ENCODE measurements around the gene NDUFS8.

Gene NDUFS8

DNA sequence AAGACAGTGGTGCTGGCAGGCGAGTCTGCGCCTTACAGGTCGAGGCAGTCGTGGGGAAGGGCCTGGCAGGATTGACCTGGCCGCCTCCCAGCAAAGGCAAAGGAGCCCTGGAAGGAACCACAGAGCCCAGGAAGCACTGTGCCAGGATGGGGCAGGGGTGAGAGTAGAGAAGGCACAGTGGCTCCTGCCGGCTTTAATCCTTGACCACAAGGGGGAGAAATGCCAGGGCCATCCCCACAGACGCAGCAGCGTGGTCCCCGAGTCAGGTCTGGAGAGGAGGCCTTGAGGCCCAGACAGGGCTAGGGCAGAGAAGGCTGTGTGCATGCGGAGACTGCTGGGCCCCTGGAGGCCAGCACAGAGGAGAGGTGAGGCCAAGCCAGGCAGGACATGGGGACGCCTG, 9.9 kb upstream of the NDUFS8 start:
- Histone ChIP-seq H3K9me2 (replicated peaks; ENCODE audit: control insufficient read depth, low read length) (no peaks in the 10 kb centered on the region), H3F3A (ENCODE audit: control insufficient read depth, insufficient read depth) (no peaks in the 10 kb centered on the region; the same call in 1 of the 2 replicates), H3K79me2 (ENCODE audit: control insufficient read depth, low read length) (no peaks in the 10 kb centered on the region), H3K4me2 (ENCODE audit: low read length) (no peak overlapping the region), H3K36me3 (ENCODE audit: control insufficient read depth, low read length) (no peaks in the 10 kb centered on the region), H3K27me3 (ENCODE audit: control insufficient read depth, low read length) (no peaks in the 10 kb centered on the region), H4K20me1 (ENCODE audit: control insufficient read depth, insufficient read depth, low read depth, low read length) (no peaks in the 10 kb centered on the region), H3K27ac (ENCODE audit: low read depth, low read length) (no peak overlapping the region), H3K4me1 (ENCODE audit: control insufficient read depth, low read length) (no peaks in the 10 kb centered on the region), H3K4me3 (ENCODE audit: low read length) (no peak overlapping the region), H3K9me3 (ENCODE audit: control insufficient read depth, insufficient read depth, low read length) (no peaks in the 10 kb centered on the region)
- no peak for TF ChIP-seq EZH2phosphoT487 (IDR thresholded peaks at IDR 0.05; ENCODE audit: borderline replicate concordance, low read length)
- TF ChIP-seq, protein P1, sequence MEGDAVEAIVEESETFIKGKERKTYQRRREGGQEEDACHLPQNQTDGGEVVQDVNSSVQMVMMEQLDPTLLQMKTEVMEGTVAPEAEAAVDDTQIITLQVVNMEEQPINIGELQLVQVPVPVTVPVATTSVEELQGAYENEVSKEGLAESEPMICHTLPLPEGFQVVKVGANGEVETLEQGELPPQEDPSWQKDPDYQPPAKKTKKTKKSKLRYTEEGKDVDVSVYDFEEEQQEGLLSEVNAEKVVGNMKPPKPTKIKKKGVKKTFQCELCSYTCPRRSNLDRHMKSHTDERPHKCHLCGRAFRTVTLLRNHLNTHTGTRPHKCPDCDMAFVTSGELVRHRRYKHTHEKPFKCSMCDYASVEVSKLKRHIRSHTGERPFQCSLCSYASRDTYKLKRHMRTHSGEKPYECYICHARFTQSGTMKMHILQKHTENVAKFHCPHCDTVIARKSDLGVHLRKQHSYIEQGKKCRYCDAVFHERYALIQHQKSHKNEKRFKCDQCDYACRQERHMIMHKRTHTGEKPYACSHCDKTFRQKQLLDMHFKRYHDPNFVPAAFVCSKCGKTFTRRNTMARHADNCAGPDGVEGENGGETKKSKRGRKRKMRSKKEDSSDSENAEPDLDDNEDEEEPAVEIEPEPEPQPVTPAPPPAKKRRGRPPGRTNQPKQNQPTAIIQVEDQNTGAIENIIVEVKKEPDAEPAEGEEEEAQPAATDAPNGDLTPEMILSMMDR (IDR thresholded peaks at IDR 0.05; ENCODE audit: low read depth, low read length, poor library complexity, severe bottlenecking): no peak

DNA sequence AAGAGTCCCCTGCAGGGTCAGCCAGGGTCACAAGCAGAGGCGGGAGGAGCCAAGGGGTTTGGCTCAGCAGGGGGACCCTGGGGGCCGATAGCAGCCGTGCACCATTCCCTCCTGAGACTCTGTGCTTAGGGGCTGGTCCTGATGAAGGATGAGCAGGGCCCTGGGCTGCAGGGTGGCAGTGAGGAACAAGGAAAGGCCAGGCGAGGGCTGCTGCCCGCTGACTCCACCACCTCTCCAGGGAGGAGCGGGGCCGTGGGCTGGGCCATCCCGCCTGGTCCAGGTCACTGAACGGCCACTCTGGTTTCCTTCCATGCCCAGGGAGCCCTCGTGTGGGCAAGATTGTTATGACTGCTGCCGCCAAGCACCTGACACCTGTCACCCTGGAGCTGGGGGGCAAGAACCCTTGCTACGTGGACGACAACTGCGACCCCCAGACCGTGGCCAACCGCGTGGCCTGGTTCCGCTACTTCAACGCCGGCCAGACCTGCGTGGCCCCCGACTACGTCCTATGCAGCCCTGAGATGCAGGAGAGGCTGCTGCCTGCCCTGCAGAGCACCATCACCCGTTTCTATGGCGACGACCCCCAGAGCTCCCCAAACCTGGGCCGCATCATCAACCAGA, 9.2 kb upstream of the NDUFS8 start:
- H3F3A ChIP-seq (ENCODE audit: control insufficient read depth, insufficient read depth): no peaks in the 10 kb centered on the region; the same call in 1 of the 2 replicates
- H3K4me3 ChIP-seq (ENCODE audit: low read length): no peak overlapping the region
- H3K9me3 ChIP-seq (ENCODE audit: control insufficient read depth, insufficient read depth, low read length): no peaks in the 10 kb centered on the region
- no peaks in the 10 kb centered on the region for H3K9me2 ChIP-seq (replicated peaks; ENCODE audit: control insufficient read depth, low read length)
- H3K36me3 ChIP-seq (ENCODE audit: control insufficient read depth, low read length): no peaks in the 10 kb centered on the region
- H3K79me2 ChIP-seq (ENCODE audit: control insufficient read depth, low read length): no peaks in the 10 kb centered on the region
- H3K4me1 ChIP-seq (ENCODE audit: control insufficient read depth, low read length): no peaks in the 10 kb centered on the region
- no peaks in the 10 kb centered on the region for H3K27me3 ChIP-seq (ENCODE audit: control insufficient read depth, low read length)
- TF ChIP-seq, protein P1 (IDR thresholded peaks at IDR 0.05; ENCODE audit: low read depth, low read length, poor library complexity, severe bottlenecking): peak; percentile 39
- no peak for TF ChIP-seq EZH2phosphoT487 (IDR thresholded peaks at IDR 0.05; ENCODE audit: borderline replicate concordance, low read length)
- no peaks in the 10 kb centered on the region for H4K20me1 ChIP-seq (ENCODE audit: control insufficient read depth, insufficient read depth, low read depth, low read length)
- no peak overlapping the region for H3K4me2 ChIP-seq (ENCODE audit: low read length)
- no peak overlapping the region for H3K27ac ChIP-seq (ENCODE audit: low read depth, low read length)

GRCh38 chr11:68022531-68022930, 8.0 kb upstream of the NDUFS8 start:
- Histone ChIP-seq H3F3A (ENCODE audit: control insufficient read depth, insufficient read depth) (no peaks in the 10 kb centered on the region; the same call in 1 of the 2 replicates), H3K9me2 (replicated peaks; ENCODE audit: control insufficient read depth, low read length) (no peaks in the 10 kb centered on the region), H3K4me3 (ENCODE audit: low read length) (no peak overlapping the region), H3K4me1 (ENCODE audit: control insufficient read depth, low read length) (no peaks in the 10 kb centered on the region), H3K27me3 (ENCODE audit: control insufficient read depth, low read length) (no peaks in the 10 kb centered on the region), H3K9me3 (ENCODE audit: control insufficient read depth, insufficient read depth, low read length) (no peaks in the 10 kb centered on the region), H3K36me3 (ENCODE audit: control insufficient read depth, low read length) (no peaks in the 10 kb centered on the region), H3K27ac (ENCODE audit: low read depth, low read length) (no peak overlapping the region), H3K79me2 (ENCODE audit: control insufficient read depth, low read length) (no peaks in the 10 kb centered on the region), H4K20me1 (ENCODE audit: control insufficient read depth, insufficient read depth, low read depth, low read length) (no peaks in the 10 kb centered on the region), H3K4me2 (ENCODE audit: low read length) (no peak overlapping the region)
- no peak for TF ChIP-seq EZH2phosphoT487 (IDR thresholded peaks at IDR 0.05; ENCODE audit: borderline replicate concordance, low read length)
- TF ChIP-seq, protein P1 (IDR thresholded peaks at IDR 0.05; ENCODE audit: low read depth, low read length, poor library complexity, severe bottlenecking): no peak

Data from DOHH2 (cell line).